ENCODE data around the gene GREB1.

DNA sequence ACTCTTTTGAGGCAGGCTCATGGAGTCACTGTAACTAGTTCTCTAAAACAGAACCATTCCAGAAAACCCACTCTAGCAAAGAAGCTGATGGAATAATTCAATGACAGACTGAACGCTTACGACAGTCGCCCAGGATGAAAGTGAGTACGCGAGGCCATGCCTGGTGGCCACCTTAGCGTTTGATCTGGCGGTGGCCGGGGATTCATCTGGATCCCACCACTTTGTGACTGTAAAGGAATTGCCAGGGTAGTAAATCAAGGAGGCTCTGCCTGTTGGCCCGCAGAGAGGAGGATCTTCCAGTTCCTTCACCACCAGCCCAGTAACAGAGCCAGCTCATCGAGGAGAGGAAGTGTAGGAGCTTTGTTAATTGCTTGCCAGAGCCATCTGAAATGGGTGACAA is 34.6 kb downstream of the GREB1 start:
- TF ChIP-seq, protein P1, sequence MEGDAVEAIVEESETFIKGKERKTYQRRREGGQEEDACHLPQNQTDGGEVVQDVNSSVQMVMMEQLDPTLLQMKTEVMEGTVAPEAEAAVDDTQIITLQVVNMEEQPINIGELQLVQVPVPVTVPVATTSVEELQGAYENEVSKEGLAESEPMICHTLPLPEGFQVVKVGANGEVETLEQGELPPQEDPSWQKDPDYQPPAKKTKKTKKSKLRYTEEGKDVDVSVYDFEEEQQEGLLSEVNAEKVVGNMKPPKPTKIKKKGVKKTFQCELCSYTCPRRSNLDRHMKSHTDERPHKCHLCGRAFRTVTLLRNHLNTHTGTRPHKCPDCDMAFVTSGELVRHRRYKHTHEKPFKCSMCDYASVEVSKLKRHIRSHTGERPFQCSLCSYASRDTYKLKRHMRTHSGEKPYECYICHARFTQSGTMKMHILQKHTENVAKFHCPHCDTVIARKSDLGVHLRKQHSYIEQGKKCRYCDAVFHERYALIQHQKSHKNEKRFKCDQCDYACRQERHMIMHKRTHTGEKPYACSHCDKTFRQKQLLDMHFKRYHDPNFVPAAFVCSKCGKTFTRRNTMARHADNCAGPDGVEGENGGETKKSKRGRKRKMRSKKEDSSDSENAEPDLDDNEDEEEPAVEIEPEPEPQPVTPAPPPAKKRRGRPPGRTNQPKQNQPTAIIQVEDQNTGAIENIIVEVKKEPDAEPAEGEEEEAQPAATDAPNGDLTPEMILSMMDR (IDR thresholded peaks at IDR 0.05; ENCODE audit: poor library complexity, severe bottlenecking), result no peak
- TF ChIP-seq TAF1 (IDR thresholded peaks at IDR 0.05; ENCODE audit: low read depth), result no peak
- TF ChIP-seq POLR2AphosphoS5 (IDR thresholded peaks at IDR 0.05), result no peak
- no peak for TF ChIP-seq RAD21 (conservative IDR thresholded peaks at IDR 0.05)
- TF ChIP-seq, protein P2, sequence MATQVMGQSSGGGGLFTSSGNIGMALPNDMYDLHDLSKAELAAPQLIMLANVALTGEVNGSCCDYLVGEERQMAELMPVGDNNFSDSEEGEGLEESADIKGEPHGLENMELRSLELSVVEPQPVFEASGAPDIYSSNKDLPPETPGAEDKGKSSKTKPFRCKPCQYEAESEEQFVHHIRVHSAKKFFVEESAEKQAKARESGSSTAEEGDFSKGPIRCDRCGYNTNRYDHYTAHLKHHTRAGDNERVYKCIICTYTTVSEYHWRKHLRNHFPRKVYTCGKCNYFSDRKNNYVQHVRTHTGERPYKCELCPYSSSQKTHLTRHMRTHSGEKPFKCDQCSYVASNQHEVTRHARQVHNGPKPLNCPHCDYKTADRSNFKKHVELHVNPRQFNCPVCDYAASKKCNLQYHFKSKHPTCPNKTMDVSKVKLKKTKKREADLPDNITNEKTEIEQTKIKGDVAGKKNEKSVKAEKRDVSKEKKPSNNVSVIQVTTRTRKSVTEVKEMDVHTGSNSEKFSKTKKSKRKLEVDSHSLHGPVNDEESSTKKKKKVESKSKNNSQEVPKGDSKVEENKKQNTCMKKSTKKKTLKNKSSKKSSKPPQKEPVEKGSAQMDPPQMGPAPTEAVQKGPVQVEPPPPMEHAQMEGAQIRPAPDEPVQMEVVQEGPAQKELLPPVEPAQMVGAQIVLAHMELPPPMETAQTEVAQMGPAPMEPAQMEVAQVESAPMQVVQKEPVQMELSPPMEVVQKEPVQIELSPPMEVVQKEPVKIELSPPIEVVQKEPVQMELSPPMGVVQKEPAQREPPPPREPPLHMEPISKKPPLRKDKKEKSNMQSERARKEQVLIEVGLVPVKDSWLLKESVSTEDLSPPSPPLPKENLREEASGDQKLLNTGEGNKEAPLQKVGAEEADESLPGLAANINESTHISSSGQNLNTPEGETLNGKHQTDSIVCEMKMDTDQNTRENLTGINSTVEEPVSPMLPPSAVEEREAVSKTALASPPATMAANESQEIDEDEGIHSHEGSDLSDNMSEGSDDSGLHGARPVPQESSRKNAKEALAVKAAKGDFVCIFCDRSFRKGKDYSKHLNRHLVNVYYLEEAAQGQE (IDR thresholded peaks at IDR 0.05; ENCODE audit: borderline replicate concordance), result no peak
- TF ChIP-seq EZH2 (IDR thresholded peaks at IDR 0.05; ENCODE audit: borderline replicate concordance, insufficient read depth, low read length, poor library complexity, severe bottlenecking), result no peak

Measured in neural cell (in vitro differentiated cells).